T-helper 2 cell (primary cell): ENCODE measurements around the gene TBX1.

ENCODE experiments used
- DNase-seq, 5 experiments: peaks; one replicate each; pipeline versions ENCODE4 v3.0.0 to v3.0.0-alpha.2; 2012 to 2022
- total RNA-seq, 2 donors: gene quantifications; one replicate each; lab custom pipeline; 2026; lab: John Stamatoyannopoulos, UW

TBX1 gene
- 0.27 to 0.31 reads per million in 2 donors for total RNA-seq

DNA sequence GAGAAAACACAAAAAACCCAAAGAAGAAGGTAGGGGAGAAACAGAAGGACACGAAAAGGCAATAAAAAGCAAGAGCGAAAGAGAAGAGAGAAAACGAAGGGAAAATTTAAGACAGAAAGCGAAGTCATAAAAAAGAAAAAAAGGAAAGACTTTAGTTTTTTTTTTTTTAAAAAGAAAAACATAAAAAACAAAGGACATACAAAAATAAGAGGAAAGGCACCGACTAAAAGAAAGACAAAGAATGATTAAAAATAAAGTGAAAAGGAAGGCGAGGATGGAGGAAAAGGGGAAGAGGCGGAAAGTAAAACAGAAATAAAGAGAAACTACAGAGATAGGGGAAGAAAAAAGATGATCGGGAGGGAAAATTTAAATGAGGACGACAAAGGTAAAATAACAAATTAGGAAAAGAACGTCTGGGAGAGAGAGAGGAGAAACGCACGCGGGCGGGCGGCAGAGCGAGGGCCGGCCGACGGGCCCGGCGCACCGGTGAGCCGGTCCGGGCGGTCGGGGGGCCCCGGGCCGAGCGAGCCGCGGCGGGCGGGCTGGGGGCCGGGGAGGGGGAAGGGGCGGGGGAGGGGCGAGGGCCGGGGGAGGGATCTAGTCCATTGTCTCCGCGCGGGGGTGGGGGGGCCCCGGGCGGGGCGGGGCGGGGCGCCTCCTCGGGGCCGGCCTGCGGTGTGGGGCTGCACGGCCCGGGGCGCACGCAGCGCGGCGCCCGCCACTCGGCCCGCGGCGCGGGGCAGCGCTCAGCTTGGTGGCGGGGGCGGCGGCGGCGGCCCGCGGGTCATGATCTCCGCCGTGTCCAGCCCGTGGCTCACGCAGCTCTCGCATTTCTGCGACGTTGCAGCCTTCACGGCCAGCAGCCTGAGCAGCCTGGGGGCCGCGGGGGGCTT is at the start of gene TBX1:
TSS of gene TBX1 (plus strand) at position 721 of the 893 bp plus-strand sequence. CDS start at position 787, 66 bp downstream.
- no peak for DNase-seq

DNA sequence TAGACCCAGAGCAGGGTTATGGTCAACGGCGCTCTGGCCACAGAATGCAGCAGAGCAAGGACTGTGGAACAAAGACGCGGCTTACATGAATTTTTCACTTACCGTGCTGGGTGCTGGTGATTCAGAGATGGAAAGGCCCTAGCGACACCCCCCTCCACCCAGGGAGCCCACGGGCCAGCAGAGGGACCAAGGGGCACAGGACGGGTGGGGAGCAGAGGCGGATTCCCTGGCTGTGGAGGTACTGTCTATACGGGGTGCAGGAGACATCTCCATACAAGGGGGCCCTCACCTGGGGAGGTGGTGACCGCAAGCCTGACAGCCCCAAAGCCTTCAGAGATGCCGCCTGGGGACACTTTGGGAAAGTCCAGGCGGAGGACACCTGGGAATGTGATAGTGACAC is 47.3 kb upstream of the TBX1 start:
- DNase-seq, result no peak

DNA sequence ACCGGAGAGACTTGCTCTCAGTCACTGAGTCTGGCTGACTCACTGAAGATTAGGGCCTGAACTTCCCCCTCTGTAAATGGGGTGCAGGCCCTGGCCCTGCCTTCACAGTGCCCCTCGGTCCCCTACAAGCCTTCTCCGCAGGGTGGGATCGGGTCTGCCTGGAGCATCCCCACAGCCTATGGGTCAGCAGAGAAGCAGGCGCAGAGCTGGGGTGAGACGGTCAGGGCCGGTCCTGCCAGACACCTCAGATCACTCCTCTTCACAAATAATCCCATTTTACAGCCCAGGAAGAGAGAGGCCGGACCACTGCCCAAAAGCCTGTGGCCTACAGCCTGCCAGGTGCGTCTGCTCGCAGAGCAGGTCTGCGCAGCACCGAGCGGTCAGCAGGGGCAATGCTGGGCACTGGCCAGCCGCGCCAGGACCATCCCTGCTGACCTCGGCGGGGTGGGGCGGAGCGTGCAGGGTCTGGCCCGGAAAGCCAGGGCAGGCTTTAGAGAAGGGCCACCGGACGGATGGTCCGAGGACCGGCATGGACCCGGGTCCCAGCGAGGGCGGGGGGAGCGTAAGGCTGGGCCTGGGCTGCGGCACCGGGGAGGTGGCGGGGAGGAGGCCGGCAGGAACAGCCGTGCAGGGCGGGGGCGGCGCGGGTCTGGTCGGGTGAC is 46.8 kb upstream of the TBX1 start:
- no peak for DNase-seq

DNA sequence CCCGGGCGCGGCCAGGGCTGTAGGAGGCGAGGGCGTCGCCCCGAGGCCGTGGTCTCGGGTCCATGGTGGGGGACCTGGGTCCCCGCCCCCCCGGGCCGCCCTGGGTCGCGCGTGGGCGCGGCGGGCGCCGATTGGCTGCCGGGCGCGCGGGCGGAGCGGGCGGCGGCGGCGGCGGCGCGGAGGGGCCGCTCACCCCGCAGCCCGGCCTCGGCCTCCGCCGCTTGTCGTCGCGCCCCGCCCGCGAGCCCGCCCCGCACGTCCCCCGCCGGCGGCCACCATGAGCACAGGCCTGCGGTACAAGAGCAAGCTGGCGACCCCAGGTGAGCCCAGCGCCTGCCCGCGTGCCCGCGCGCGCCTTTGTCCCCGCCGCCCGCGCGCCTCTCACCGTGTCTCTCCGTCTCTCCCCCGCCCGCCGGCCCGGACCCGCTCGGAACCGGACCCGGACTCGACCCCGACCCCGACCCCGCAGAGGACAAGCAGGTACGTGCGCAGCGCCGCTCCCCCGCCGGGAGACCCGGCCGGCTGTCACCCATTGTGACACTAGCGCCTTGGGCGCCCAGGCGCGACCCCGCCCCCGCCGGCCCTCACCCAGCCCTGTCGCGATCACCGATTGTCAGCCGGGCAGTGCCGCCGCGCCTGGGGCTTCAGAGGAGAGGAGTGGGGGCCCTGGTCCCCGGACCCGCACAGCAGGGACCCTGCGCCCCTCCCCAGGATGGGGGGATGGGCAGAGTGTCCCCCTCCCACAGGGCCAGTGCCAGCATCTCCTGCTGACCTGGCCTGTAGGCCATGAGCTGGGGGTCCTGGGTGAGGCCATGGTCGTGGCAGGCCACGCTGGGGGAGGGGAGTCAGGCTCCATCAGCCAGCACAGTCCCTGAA is 46.0 kb upstream of the TBX1 start, which contains the start of gene SEPTIN5:
TSS of gene SEPTIN5 (plus strand) at position 192 of the 876 bp plus-strand sequence. CDS start at position 278, 86 bp downstream.
- no peak for DNase-seq

DNA sequence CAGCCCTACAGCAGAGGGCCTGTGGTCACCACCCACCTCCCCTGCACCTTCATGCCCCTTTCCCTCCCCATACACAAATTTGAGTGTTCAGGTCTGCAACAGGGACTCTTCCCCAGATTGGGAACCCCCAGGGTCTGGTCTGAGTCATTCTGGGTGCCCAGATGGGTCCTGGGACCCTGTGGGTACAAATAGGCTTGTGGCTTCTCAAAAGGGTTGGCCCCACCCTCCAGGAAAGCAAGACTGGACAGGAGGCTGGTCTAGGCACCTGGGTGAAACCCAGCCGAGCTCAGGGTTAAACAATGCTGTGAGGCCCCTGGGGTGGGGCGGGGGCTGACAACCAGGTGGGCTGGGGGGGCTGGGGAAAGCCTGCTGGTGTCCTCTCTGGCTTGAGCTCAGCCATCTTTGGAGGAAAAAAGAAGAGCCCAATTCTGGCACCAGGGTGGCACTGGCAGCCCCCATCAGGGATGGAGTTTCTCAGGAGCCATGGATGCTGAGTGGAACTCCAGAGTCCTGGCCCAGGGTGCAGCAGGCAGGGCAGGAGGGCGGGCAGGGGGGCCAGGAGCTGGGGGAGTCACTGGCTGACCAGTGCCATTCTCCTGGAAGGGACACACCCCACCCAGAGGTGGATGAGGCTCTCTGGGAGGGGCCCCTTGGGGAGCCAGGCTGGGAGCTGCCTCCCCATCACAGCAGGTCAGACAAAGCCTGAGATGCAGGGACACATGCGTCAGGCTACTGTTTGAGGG is 45.2 kb upstream of the TBX1 start:
- no peak for DNase-seq

DNA sequence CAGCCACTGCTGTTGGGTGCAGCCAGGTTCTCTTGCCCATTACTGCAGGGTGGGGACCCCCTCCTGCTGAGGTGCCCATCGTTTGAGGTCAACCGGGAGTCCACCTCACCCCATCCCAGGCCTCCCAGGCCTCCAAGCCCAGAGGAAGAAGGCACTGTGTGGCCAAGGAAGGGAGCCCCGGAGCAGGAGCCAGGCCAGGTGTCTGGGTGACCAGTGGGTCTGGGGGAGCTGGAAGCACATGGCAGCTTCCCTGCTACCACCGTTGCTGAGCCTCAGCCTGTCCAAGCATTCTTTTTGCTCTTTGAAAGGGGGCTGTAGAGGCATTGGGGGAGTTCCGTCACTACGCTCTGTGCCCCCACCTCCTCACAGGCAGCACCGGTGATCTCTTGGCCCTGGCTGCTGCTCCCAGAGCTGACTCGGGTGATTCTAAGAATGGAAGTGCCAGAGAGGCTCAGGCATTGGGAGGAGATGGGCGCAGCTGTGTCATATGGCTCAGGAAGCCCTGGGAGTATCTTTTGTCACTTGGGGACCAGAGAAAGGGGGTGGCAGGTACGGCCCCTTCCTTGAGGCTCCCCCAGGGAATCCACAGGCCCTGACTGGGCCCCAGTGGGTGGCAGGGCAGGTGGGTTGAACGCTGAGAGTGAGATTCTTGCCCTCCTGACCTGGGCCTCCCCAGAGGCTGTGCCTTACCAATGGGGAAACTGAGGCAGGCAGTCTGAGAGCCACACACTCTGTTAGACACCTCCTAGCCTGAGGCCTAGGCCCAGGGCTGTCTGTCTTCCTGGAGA is 44.3 kb upstream of the TBX1 start:
- DNase-seq, result no peak

DNA sequence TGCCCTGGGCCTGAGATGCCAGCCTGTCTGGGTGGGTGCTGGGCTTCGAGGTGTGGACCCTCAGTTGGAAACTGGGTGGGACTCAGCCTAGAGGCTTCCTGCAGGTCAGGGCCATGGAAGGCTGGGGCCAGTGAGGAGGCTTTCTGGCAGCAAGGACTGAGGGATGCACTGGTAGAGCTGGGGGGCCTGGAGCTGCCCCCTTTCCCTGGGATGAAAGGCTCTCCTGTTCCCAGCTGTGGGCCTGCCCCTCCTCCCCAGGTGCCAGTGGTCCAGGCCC is 43.8 kb upstream of the TBX1 start:
- no peak for DNase-seq

DNA sequence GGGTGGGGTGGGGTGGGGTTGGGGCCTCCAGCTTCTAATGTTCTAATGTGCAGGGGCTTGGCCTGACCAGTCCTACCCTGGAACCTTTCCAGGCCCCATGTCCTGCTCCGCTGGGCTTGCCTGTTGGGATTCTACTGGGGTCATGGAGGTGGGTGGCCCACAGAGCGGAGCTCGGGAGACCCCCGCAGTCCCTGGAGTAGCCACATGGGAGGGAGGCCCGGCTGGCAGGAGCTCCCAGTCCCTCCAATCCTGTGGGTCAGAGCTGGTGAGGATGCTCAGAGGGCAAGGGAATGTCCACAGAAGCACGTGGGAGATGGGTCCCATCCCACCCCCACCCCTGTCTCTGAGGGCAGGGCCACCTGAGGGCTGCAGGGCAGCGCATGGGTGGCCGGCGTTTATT is 43.4 kb upstream of the TBX1 start:
- DNase-seq, result no peak

DNA sequence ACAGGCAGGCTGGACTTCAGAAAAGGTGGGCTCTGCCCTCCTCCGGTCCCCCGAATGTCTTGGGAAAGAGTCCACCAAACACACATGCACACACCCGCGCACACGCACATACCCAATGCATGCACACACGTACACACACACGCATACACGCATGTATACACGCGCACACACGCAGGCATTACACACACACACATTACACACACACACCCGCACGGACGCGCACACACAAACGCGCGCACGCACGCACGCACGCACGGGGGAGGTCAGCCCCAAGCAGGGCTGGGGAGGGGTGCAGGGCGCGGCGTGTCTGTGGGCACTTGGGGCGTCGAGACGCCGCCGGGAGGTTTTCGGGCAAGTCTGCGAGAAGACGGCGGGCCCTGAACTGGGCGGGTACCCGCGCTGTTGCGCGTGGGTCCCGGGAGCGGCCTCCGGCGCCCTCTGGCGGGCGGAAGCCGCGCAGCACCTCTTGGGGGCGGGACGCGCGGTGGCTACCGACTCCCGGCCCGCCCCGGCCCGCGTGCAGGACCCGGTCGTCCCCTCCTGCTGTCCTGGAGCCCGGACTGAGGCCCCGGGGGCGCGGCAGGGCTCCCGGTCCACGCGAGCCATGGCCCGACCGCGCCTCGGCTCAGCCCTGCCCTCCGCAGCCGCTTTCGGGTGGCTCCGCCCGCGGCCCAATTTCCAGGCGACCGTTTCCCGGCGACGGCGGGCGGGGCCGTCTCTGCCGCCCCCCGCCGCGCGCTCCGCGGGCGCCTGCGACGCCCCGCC is 42.7 kb upstream of the TBX1 start:
- DNase-seq, result peak; percentile 65 to 74 (median 73)

DNA sequence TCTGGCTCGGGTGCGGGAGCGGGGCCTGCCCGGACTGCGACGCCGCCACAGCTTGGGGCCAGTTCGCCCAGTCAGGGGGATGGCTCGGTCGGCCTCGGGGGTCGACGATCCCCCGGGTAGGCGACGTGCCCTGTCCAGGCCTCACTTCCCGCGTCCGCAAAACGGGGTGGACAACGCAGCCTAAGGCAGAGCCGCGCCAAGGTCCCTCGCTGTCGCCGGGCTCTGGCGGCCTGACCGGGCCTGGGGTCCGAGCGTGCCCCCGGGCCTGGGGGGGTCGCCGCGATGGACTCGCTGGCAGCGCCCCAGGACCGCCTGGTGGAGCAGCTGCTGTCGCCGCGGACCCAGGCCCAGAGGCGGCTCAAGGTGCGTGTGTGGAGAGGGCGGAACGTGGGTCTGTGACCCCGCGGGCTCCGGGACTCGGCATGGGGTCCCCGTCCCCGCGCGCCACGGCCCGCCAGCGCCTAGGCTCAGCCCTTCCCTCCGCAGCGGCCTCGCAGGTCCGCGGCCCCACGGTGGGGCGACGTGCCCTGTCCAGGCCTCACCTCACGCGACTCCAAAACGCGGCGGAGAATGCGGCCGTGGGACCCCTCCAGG is 42.0 kb upstream of the TBX1 start:
- no peak for DNase-seq

DNA sequence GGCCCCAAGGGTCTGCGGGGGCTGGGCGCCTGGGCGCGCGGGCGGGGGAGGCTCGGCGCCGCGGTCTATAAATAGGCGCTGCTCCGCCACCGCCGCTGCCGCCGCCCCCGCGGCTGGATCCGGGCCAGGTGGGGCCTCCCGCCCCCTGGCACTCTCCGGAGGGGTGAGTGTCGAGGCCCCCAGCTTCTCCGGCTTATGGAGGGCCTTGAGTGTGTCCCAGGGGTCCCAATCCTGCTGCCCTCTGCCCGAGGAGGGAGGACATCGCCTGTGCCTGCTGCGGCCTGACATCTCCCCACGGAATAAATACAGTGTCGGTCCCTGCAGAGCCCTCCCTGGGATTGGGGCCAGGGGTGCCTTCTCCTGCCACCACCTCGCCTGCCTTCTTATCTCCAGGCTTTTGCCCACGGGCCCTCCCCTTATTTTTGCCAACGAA is 41.5 kb upstream of the TBX1 start:
- DNase-seq, result no peak

DNA sequence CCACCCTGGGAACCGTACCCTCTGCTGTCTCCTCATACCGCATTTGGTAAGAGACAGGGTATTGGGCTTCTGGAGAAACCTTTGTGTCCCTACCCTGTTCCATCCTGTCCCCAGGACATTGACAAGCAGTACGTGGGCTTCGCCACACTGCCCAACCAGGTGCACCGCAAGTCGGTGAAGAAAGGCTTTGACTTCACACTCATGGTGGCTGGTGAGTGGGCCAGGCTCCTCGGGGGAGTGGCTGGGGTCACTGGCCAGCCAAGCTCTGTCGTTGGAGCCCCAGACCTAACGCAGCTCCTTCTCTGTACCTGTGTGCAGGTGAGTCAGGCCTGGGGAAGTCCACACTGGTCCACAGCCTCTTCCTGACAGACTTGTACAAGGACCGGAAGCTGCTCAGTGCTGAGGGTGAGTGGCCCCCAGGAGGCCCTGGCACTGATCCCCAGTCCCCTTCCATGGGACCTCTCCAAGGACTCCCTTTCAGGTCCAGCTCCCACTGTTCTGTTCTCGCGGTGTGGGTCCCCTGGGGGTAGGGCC is 41.0 kb upstream of the TBX1 start:
- no peak for DNase-seq

DNA sequence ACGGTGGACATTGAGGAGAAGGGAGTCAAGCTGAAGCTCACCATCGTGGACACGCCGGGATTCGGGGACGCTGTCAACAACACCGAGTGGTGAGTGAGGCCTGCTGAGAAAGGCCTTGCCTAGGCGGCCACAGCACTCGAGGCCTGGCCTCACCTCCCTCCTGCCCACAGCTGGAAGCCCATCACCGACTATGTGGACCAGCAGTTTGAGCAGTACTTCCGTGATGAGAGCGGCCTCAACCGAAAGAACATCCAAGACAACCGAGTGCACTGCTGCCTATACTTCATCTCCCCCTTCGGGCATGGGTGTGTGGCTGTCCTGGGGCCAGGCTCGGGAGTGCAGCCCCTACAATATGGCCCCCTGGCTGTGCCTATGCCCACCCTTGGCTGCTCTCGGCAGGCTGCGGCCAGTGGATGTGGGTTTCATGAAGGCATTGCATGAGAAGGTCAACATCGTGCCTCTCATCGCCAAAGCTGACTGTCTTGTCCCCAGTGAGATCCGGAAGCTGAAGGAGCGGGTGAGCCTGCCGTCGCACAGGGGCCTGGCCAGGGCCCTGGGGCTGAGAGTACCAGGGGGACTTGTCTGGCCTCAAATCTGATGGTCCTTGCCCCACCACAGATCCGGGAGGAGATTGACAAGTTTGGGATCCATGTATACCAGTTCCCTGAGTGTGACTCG is 40.3 kb upstream of the TBX1 start:
- DNase-seq, result no peak

DNA sequence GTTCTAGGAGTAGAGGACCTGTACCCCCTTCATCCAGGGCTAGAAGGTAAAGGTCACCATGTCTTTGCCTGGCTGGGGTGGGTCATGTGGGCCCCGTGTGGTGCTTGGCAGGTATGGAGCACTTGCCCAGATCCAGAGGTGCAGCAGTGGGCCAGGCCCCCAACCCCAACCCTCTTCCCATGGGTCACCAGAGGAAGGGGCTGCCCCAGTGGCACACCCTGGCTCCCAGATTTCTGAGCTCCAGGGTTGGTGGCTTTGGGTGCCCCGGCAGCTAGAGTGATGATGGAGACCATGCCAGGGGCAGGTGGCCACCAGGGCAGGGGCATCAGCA is 39.6 kb upstream of the TBX1 start:
- DNase-seq, result no peak

DNA sequence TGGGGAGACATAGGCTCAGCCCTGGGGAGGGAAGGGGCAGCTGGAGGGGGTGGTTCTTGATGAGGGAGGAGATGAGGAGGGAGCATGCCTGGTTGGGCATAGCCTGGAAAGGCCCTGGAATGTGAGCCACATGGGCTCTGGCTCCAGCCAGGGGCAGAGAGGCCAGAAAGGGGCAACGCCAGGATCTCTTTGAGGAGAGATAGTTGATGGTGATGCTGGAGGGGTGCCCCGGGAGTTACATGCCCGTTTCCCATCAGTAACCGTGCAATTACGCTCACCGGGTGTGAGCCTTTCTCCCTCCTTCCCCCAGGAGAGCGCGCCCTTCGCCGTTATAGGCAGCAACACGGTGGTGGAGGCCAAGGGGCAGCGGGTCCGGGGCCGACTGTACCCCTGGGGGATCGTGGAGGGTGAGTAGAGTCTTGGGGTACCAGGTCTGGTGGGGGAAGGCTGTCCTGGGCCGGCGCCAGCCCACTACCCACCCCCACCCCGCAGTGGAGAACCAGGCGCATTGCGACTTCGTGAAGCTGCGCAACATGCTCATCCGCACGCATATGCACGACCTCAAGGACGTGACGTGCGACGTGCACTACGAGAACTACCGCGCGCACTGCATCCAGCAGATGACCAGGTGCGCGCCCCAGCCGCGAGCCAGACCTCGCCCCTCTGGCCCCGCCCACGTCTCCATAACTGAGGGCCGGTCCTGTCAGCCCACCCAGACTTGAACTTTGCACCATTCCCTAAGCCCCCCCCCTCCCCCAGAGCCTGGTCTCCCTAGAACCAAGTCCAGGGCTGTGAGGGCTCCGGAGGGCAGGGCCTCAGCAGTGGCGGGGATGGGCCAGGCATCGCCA is 39.0 kb upstream of the TBX1 start:
- DNase-seq, result no peak

DNA sequence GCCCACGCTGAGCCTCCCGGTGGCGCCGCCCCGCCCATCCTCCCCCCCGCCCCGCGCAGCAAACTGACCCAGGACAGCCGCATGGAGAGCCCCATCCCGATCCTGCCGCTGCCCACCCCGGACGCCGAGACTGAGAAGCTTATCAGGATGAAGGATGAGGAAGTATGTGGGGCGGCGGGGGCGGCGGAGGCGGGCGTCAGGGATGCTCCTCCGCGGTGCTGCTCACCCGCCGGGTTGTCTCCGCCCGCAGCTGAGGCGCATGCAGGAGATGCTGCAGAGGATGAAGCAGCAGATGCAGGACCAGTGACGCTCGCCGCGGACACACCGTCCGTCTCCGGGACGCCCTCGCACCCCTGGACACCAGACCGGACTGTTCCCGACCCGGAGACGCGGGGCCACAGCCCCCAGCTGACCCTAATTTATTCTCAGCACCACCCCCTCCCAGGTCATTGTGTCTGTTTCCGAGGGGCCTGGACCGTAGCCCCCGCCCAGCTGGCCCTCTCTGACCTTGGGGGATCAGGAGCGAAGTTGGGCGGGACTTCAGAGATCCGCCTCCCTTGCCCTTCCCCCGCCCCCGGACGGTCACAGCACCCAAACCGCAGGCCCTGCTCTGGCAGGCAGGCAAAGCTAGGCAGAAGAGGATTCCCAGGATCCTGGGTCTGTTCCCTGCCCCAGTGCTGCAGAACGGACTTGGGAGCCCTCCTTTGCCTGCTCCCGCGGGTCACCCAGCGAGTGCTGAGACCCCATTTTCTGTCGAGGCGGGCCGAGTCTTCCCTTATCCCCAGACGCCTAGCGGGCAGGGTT is 38.2 kb upstream of the TBX1 start:
- DNase-seq, result no peak

DNA sequence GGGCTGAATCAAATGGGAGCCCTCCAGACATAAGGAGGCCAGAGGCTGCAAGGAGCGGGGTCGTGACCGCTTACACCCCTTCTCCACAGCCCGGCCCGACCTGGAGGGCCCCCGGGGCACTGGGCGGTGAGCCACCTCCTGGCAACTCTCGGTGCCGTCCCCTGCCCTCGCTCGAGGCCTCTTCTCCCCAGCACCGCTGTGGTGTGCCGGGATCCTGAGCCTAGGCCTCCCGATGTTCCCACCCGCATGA is 37.7 kb upstream of the TBX1 start:
- no peak for DNase-seq
